B cell (primary cell): ENCODE data around the gene NREP. TPM values are rescaled to one million over a fixed set of nuclear protein-coding genes. Genes with fewer than 3 reads are reported as not detected.

Experiments used
- ATAC-seq: fragments of 200-7000 bp; cut with Tn5 transposase; one replicate; pipeline ENCODE4 v1.10.0; 2021; ENCODE audit warnings: low read depth, mild to moderate bottlenecking, moderate number of reproducible peaks, moderate library complexity
- CTCF ChIA-PET: fragments of 350-600 bp; sonication (Branson Sonifier 250); formaldehyde crosslinking; loops from one replicate; lab custom pipeline; 2021; ENCODE audit warnings: antibody characterized with exemption, inconsistent platforms; lab: Charles Lee
- POLR2A ChIA-PET: fragments of 350-600 bp; sonication (Branson Sonifier 250); formaldehyde crosslinking; loops from one replicate; lab custom pipeline; 2021; ENCODE audit warnings: antibody characterized with exemption; lab: Charles Lee
- DNase-seq: peaks from one replicate; pipeline ENCODE4 v3.0.0; 2013
- H2AFZ ChIP-seq: 2 replicates; pipeline ENCODE4 v1.6.1; 2012; ENCODE audit warnings: mild to moderate bottlenecking, low read depth, low read length; ENCODE audit not compliant: insufficient read depth, poor library complexity, severe bottlenecking
- H3K27ac ChIP-seq, 2 donors: 1 replicate in 1 of 2; 2 replicates in 1 of 2; pipeline ENCODE4 v1.5.1; 2012 to 2013; ENCODE audit warnings: low read length in 2 of 2, mild to moderate bottlenecking in 2 of 2, moderate library complexity in 1 of 2
- H3K27me3 ChIP-seq, 4 experiments: fragments of 200-600 bp in 1 of 4; sonication (generic) in 1 of 4; replicated peaks in 1 of 4; 1 replicate in 2 of 4; 2 replicates in 2 of 4; pipeline versions ENCODE4 v1.6.1 to v1.7.0; 2013 to 2016; ENCODE audit warnings: low read length in 3 of 4, mild to moderate bottlenecking in 2 of 4, mixed read lengths in 1 of 4, moderate library complexity in 1 of 4; ENCODE audit not compliant: insufficient read depth in 4 of 4, control insufficient read depth in 3 of 4; ENCODE audit errors: control extremely low read depth in 1 of 4
- H3K36me3 ChIP-seq, 2 experiments: replicated peaks in 1 of 2; 1 replicate in 1 of 2; 2 replicates in 1 of 2; pipeline versions ENCODE4 v1.6.1 to v1.7.1; 2013; ENCODE audit warnings: low read length in 1 of 2; ENCODE audit not compliant: insufficient read depth in 2 of 2, control insufficient read depth in 1 of 2; ENCODE audit errors: control extremely low read depth in 1 of 2, extremely low read depth in 1 of 2
- H3K4me1 ChIP-seq, 2 donors: fragments of 200-600 bp in 1 of 2; sonication (generic) in 1 of 2; 1 replicate in 1 of 2; 2 replicates in 1 of 2; pipeline versions ENCODE4 v1.5.1 to v1.6.1; 2013 to 2017; ENCODE audit warnings: low read length in 2 of 2; ENCODE audit not compliant: control insufficient read depth in 2 of 2, insufficient read depth in 2 of 2
- H3K4me2 ChIP-seq: replicated peaks from 2 replicates; pipeline ENCODE3; 2012; ENCODE audit warnings: mild to moderate bottlenecking, low read depth, low read length; ENCODE audit not compliant: poor library complexity, severe bottlenecking
- H3K4me3 ChIP-seq, 5 experiments: fragments of 200-600 bp in 1 of 5; sonication (generic) in 1 of 5; 1 replicate in 3 of 5; 2 replicates in 2 of 5; pipeline versions ENCODE4 v1.5.1 to v1.7.0; 2011 to 2016; ENCODE audit warnings: low read length in 4 of 5, mild to moderate bottlenecking in 4 of 5, low read depth in 2 of 5, control low read depth in 1 of 5, moderate library complexity in 1 of 5; ENCODE audit not compliant: insufficient read depth in 1 of 5; ENCODE audit errors: control extremely low read depth in 1 of 5, extremely low read depth in 1 of 5
- H3K79me2 ChIP-seq: fragments of 200-600 bp; sonication (generic); one replicate; pipeline ENCODE4 v1.6.0; 2016; ENCODE audit warnings: low read length; ENCODE audit not compliant: control insufficient read depth, insufficient read depth
- H3K9ac ChIP-seq: fragments of 200-600 bp; sonication (generic); 2 replicates; pipeline ENCODE4 v1.6.1; 2017; ENCODE audit warnings: mild to moderate bottlenecking, low read length, moderate library complexity
- H3K9me3 ChIP-seq, 3 donors: one replicate each; pipeline versions ENCODE4 v1.6.1 to v1.7.1; 2013; ENCODE audit warnings: low read length in 2 of 3; ENCODE audit not compliant: control insufficient read depth in 2 of 3, insufficient read depth in 1 of 3; ENCODE audit errors: control extremely low read depth in 1 of 3
- H4K20me1 ChIP-seq: 2 replicates; pipeline ENCODE4 v1.6.0; 2012; ENCODE audit warnings: mild to moderate bottlenecking, low read length; ENCODE audit not compliant: insufficient read depth, control insufficient read depth, poor library complexity, severe bottlenecking
- H3K27ac Mint-ChIP-seq: one replicate; pipeline ENCODE4 v1.8.0; 2021; ENCODE audit warnings: mixed read lengths
- H3K27me3 Mint-ChIP-seq: one replicate; pipeline ENCODE4 v1.8.0; 2021; ENCODE audit warnings: mixed read lengths
- H3K4me1 Mint-ChIP-seq: one replicate; pipeline ENCODE4 v1.8.0; 2021; ENCODE audit warnings: mixed read lengths
- H3K4me3 Mint-ChIP-seq: one replicate; pipeline ENCODE4 v1.8.0; 2021; ENCODE audit warnings: mixed read lengths
- H3K9me3 Mint-ChIP-seq: one replicate; pipeline ENCODE4 v1.8.0; 2022; ENCODE audit warnings: mixed read lengths; ENCODE audit not compliant: insufficient read depth
- CTCF ChIP-seq: fragments of 200-600 bp; IDR thresholded peaks from one replicate; pipeline ENCODE4 v1.8.0; 2022; ENCODE audit warnings: antibody characterized with exemption, mild to moderate bottlenecking
- EZH2 ChIP-seq: IDR thresholded peaks from 2 replicates; pipeline ENCODE4 v1.6.1; 2012; ENCODE audit warnings: borderline replicate concordance, low read depth, mild to moderate bottlenecking, moderate library complexity, low read length; ENCODE audit not compliant: insufficient read depth, poor library complexity, severe bottlenecking
- WGBS: methylation state at CpG from one replicate; pipeline ENCODE4 v1.1.5; 2013; ENCODE audit warnings: missing lambda C conversion rate; ENCODE audit not compliant: insufficient coverage; 5-methylcytosine and 5-hydroxymethylcytosine counted together
- intact Hi-C: fragments of 100-400 bp; cut with micrococcal nuclease; formaldehyde crosslinking; loops from one replicate; pipeline ENCODE4 v1.10.0; 2022
- polyA plus RNA-seq: library from polyadenylated mRNA; depleted of rRNA; stranded (reverse); fragments of >200 nt; gene quantifications from 2 replicates; pipeline ENCODE4 v1.2.3, GENCODE V29; 2012
- total RNA-seq, 2 donors: library from RNA; stranded (reverse); fragments of 120-200 nt in 1 of 2; gene quantifications; 1 replicate in 1 of 2; 2 replicates in 1 of 2; pipeline versions ENCODE4 v1.2.3 to v1.2.4, GENCODE V29; 2013 to 2022

The NREP gene
- total and polyA plus RNA-seq, 2 donors (not counting 1 experiment from before 2014, with no cell fraction given) = 6.7 to 17.0 TPM

GRCh38 chr5:111795142-111795541 lies 38.1 kb upstream of the NREP start:
- Mint-ChIP-seq H3K27me3 (no peaks in the 10 kb centered on the region), H3K4me3 (no peak overlapping the region), H3K4me1 (no peaks in the 10 kb centered on the region), H3K27ac (no peak overlapping the region), H3K9me3 (peaks cover 2% of the 10 kb centered on the region)
- ATAC-seq (no peak), DNase-seq (no peak)
- WGBS = no CpG with 5 or more reads among the region's 1 CpG
- POLR2A ChIA-PET = no interaction called here
- Histone ChIP-seq H3K4me3 (no peak overlapping the region), H3K36me3 (no peaks in the 10 kb centered on the region), H3K27ac (no peak overlapping the region), H3K27me3 (no peaks in the 10 kb centered on the region), H4K20me1 (no peaks in the 10 kb centered on the region), H3K9me3 (no peaks in the 10 kb centered on the region), H2AFZ (no peak overlapping the region), H3K9ac (no peak overlapping the region), H3K4me2 (no peak overlapping the region), H3K79me2 (no peaks in the 10 kb centered on the region), H3K4me1 (no peaks in the 10 kb centered on the region)
- no peak for TF ChIP-seq EZH2
- no peak for TF ChIP-seq CTCF
- CTCF ChIA-PET = no interaction called here
- intact Hi-C loops = no loop called here

GRCh38 chr5:111792471-111793058 lies 35.6 kb upstream of the NREP start:
- CTCF ChIA-PET = no interaction called here
- no CpG with 5 or more reads among the region's 4 CpGs for WGBS

More at GRCh38 chr5:111792471-111793058, 35.6 kb upstream of the NREP start:
- Histone ChIP-seq H2AFZ (no peak overlapping the region), H3K9me3 (no peaks in the 10 kb centered on the region), H3K27ac (no peak overlapping the region), H3K27me3 (no peaks in the 10 kb centered on the region), H3K79me2 (no peaks in the 10 kb centered on the region), H3K4me1 (no peaks in the 10 kb centered on the region), H4K20me1 (no peaks in the 10 kb centered on the region), H3K9ac (no peak overlapping the region), H3K4me3 (no peak overlapping the region), H3K36me3 (no peaks in the 10 kb centered on the region), H3K4me2 (no peak overlapping the region)
- TF ChIP-seq CTCF = no peak
- TF ChIP-seq EZH2 = no peak
- Mint-ChIP-seq H3K27ac (no peak overlapping the region), H3K4me3 (no peak overlapping the region), H3K4me1 (no peaks in the 10 kb centered on the region), H3K27me3 (no peaks in the 10 kb centered on the region), H3K9me3 (peaks cover 2% of the 10 kb centered on the region)
- ATAC-seq = no peak
- POLR2A ChIA-PET = no interaction called here
- no peak for DNase-seq
- intact Hi-C loops = no loop called here
